Fibroblast of skin of scalp (primary cell): ENCODE data around the gene RDX.
"Not testable (repeated sequence)": the region's sequence is repeated elsewhere in the genome, so short reads cannot be mapped to it uniquely, and the experiment has no call there.

ENCODE experiments used
- DNase-seq: peaks from one replicate; pipeline ENCODE4 v3.0.0-alpha.2; 2013

The RDX gene

GRCh38 chr11:110305169-110306018 is 9.0 kb upstream of the RDX start:
- DNase-seq: no peak

- no peak for DNase-seq
Observed at GRCh38 chr11:110303414-110303826, 7.0 kb upstream of the RDX start.

- DNase-seq: no peak
Observed at GRCh38 chr11:110301577-110301976, 5.2 kb upstream of the RDX start.

- no peak for DNase-seq
Observed at GRCh38 chr11:110301032-110301431, 4.6 kb upstream of the RDX start.

GRCh38 chr11:110299006-110299785 is 2.8 kb upstream of the RDX start:
- no peak for DNase-seq

DNA sequence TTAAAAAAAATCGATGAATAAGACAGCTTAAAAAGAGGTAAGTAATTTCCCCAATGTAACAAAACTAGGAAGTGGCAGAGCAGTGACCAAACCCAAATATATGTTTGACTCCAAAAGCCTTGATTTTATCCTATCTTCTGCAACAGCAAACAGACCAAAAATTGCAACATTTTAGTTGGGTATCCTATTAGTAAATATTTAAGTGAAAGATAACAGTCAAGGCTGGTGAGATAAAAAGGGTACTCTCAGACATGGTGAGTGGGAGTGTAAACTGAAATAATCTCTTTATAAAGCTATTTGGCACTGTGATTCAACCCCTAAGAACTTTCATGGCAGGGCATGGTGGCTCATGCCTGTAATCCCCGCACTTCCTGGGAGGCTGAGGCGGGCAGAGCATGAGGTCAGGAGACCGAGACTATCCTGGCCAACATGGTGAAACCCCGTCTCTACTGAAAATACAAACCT is 1.9 kb upstream of the RDX start:
- no peak for DNase-seq

GRCh38 chr11:110297726-110298300 is 1.4 kb upstream of the RDX start:
- DNase-seq: peak; percentile 39

GRCh38 chr11:110297076-110297725 is 787 bp upstream of the RDX start:
- DNase-seq: peak; percentile 30

- DNase-seq: peak; percentile 46
Observed at GRCh38 chr11:110295531-110296225, 736 bp downstream of the RDX start.

GRCh38 chr11:110295086-110295485 is 1.3 kb downstream of the RDX start:
- no peak for DNase-seq

DNA sequence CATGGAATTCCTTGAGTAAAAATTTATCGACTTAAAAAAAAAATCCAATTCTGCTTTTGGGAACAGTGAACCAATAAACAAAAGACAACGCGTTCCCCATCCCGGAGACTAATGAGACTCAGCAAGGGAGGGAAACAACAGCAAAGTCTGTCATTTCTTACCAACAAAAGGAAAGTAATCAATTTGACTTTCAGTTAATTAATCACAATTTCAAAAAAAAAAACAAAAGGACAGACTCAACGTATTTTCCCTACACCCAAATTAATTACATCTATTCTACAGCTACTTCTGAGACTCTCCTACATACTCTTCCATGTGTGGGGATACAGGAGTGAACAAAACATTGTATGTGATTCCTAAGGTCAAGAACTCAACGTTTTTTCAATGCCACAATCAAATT is 1.9 kb downstream of the RDX start:
- no peak for DNase-seq

DNA sequence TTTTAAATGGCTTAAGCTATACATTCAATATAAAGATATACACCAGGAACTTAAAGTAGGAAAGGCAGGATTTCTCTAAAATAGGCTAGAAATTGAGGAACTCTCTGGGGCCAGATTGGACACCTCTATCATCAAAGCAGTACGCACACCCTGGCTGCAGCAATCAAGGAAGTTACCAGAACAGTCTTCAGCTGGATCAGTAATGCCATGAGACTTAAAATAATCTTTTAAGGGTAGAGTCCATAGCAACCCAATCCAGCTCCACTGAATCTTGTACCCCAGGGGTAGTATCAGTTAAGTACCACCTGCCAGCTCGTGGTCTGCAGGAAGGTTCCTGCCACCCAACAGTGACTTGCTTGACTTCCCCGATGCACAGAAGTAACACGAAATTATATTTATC is 3.0 kb downstream of the RDX start:
- no peak for DNase-seq

- DNase-seq: not testable (repeated sequence)
Observed at GRCh38 chr11:110292146-110292545, 4.3 kb downstream of the RDX start.

DNA sequence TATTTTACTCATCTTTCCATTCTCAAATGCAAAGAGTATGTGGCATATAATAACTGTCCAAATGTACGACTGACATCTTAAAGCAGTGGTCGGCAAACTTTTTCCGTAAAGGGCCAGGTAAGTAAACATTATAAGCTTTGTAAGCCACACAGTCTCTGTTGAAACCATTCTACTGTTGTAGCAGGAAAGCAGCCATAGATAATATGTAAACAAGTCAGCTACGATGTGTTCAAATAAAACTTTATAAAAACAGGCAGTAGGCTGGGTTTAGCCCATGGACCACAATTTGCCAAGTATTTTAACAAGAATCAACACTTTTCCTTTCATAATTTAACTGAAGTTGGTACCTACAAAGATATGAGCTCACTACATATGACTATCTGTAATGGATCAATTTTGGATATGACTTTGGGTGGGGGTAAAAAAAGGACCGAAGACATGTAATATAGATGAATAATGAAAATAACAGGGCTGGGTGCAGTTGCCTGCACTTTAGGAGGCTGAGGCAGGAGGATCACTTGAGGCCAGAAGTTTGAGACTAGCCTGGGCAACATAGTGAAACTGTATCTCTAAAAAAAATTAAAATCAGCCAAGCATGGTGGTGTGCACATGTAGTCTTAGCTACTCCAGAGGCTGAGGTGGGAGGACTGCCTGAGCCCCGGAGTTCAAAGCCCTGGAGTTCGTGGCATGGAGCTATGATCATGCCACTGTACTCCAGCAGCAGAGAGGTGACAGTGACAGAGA is 5.7 kb downstream of the RDX start:
- no peak for DNase-seq

DNA sequence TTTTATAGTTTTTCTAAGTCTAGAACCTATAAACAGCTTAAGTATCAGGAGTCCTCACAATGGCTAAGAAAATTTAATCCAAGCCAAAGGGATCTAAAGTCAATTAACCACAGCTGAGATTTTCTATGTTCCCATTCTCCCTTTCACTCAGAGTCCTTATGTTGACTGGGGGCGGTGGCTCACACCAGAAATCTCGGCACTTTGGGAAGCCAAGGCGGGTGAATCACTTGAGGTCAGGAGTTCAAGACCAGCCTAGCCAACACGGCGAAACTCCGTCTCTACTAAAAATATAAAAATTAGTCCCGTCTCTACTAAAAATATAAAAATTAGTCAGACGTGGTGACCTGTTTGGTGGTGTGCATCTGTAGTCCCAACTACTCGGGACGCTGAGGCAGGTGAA is 6.9 kb downstream of the RDX start:
- DNase-seq: no peak

- DNase-seq: no peak
Observed at GRCh38 chr11:110287537-110287936, 8.9 kb downstream of the RDX start.

DNA sequence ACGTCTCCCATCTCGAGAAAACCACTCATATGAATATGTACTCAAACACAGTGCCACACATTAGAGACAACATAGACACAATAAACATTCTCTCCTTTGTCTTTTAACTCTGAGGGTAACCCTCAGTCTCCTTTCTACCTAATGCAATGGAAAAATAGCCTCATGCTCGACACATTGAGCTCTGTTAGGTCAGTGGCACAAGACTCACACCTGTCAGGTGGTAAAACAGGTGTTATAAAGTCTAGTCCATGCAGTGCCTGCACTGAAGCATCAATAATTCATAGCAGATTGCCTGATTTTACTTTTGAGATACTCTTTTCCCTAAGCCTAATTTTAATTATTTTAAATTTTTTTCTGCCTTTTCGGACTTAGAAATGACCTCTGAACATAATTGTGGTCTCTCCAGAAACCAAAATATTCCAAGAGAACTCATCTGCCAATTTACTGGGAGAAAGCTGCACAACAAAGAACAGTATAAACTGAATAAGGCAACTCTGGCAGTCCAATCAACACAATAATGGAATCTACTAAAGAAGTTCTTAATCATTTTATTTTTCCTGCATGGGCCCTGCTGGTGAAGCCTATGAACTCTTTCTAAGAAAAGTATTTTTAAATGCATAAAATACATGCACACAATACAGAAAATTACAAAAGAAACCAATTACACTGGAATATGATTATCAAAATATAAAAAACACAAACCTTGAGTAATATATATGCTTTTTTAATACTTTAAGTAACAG is 9.9 kb downstream of the RDX start:
- no peak for DNase-seq

GRCh38 chr11:110283862-110284261 is 12.6 kb downstream of the RDX start:
- no peak for DNase-seq

DNA sequence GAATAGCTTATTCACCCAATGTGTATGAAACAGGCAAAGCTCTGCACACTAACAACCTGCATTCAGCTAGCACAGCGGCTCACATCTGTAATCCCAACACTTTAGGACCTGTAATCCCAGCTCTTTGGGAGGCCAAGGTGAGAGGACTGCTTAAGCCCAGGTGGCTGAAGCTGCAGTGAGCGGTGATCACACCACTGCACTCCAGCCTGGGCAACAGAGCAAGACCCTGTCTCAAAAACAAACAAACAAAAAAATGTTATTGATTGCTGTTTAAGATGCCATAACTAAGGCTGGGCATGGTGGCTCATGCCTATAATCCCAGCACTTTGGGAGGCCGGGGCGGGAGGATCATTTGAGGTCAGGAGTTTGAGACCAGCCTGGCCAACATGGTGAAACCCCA is 15.8 kb downstream of the RDX start:
- DNase-seq: not testable (repeated sequence)

DNA sequence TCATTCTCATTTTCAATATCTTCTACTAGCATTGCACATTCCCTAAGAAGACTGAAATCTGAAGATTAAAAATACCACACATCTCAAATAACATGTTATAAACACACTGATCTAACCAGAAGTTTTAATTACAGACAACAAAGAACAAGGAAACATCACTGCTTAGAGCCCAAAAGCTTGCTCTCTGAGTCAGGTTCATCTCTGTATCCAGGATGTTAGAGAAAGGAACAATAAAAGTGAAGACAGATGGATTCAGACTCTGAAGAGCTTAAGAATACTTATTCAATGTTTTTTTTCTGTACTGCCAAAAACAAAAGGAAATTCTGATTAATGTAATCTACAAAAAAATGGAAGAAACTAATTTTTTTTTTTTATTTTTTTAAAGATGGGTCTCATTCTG is 16.5 kb downstream of the RDX start:
- DNase-seq: no peak

- peak; percentile 24 for DNase-seq
Observed at GRCh38 chr11:110272919-110273318, 23.5 kb downstream of the RDX start.
